SK-N-SH (cell line): ENCODE results near the gene ANAPC5. TPM values are rescaled to one million over a fixed set of nuclear protein-coding genes. Genes with fewer than 3 reads are reported as not detected.

Experiments
- CHD2 ChIP-seq: fragments of 150-350 bp; IDR thresholded peaks from 2 replicates; pipeline ENCODE4 v1.6.1; 2018; ENCODE audit warnings: low read length; ENCODE audit not compliant: partially characterized antibody
- ELF1 ChIP-seq: IDR thresholded peaks from 2 replicates; pipeline ENCODE4 v1.4.0; 2012
- EZH2phosphoT487 ChIP-seq: fragments of 200-600 bp; sonication (generic); IDR thresholded peaks from 2 replicates; pipeline ENCODE4 v1.6.1; 2017; ENCODE audit warnings: low read depth, mixed run types, mild to moderate bottlenecking, antibody characterized with exemption, moderate library complexity, borderline replicate concordance
- FOSL2 ChIP-seq: IDR thresholded peaks from 2 replicates; pipeline ENCODE4 v1.4.0; 2012; ENCODE audit warnings: low read depth, mild to moderate bottlenecking, moderate library complexity, borderline replicate concordance
- FOXJ3 ChIP-seq: sonication (generic); formaldehyde crosslinking; IDR thresholded peaks from 2 replicates; pipeline ENCODE4 v1.5.1; 2020; ENCODE audit warnings: mild to moderate bottlenecking, missing genetic modification reagents
- GABPA ChIP-seq: IDR thresholded peaks from 2 replicates; pipeline ENCODE4 v1.4.0; 2012; ENCODE audit warnings: low read depth, mild to moderate bottlenecking
- GATA2 ChIP-seq: sonication (generic); formaldehyde crosslinking; IDR thresholded peaks from 2 replicates; pipeline ENCODE4 v1.5.0; 2020; ENCODE audit warnings: mild to moderate bottlenecking, missing genetic modification reagents
- JUND ChIP-seq: IDR thresholded peaks from 2 replicates; pipeline ENCODE4 v1.4.0; 2012
- NFIC ChIP-seq: IDR thresholded peaks from 2 replicates; pipeline ENCODE4 v1.4.0; 2012; ENCODE audit warnings: borderline replicate concordance
- NRF1 ChIP-seq: IDR thresholded peaks from 2 replicates; pipeline ENCODE4 v1.6.1; 2012; ENCODE audit warnings: low read depth, mild to moderate bottlenecking, low read length
- POLR2AphosphoS5 ChIP-seq: IDR thresholded peaks from 2 replicates; pipeline ENCODE4 v1.6.1; 2012; ENCODE audit warnings: low read depth, low read length
- RAD21 ChIP-seq: IDR thresholded peaks from 2 replicates; pipeline ENCODE4 v1.6.1; 2012; ENCODE audit warnings: mild to moderate bottlenecking, low read length
- RCOR1 ChIP-seq: fragments of 150-350 bp; IDR thresholded peaks from 2 replicates; pipeline ENCODE4 v1.6.1; 2017; ENCODE audit warnings: antibody characterized with exemption, low read length
- REST ChIP-seq: IDR thresholded peaks from 2 replicates; pipeline ENCODE4 v1.6.1; 2012; ENCODE audit warnings: mild to moderate bottlenecking, low read depth, low read length, moderate library complexity
- RFX5 ChIP-seq: IDR thresholded peaks from 2 replicates; pipeline ENCODE4 v1.6.1; 2012; ENCODE audit warnings: mild to moderate bottlenecking, improper control_type of control experiment, low read length
- RXRA ChIP-seq: IDR thresholded peaks from 2 replicates; pipeline ENCODE4 v1.4.0; 2012; ENCODE audit warnings: low read depth, mild to moderate bottlenecking, borderline replicate concordance
- SMC3 ChIP-seq: IDR thresholded peaks from 2 replicates; pipeline ENCODE4 v1.6.1; 2012; ENCODE audit warnings: low read depth, low read length, improper control_type of control experiment
- TAF1 ChIP-seq: IDR thresholded peaks from 2 replicates; pipeline ENCODE4 v1.6.1; 2012; ENCODE audit warnings: low read depth, mild to moderate bottlenecking, low read length, moderate library complexity, borderline replicate concordance
- TEAD4 ChIP-seq: IDR thresholded peaks from 2 replicates; pipeline ENCODE4 v1.4.0; 2012; ENCODE audit warnings: mild to moderate bottlenecking, borderline replicate concordance; ENCODE audit not compliant: insufficient read depth
- polyA plus RNA-seq, 3 experiments: library from polyadenylated mRNA; depleted of rRNA; stranded (reverse); fragments of >200 nt; gene quantifications; 2 replicates each; pipeline ENCODE4 v1.2.3, GENCODE V29; 2012
- TF ChIP-seq, protein P1 (sequence below): fragments of 150-350 bp; IDR thresholded peaks from 2 replicates; pipeline ENCODE4 v1.6.1; 2016; ENCODE audit warnings: mild to moderate bottlenecking, low read depth, low read length
- TF ChIP-seq, protein P2 (sequence below): IDR thresholded peaks from 2 replicates; pipeline ENCODE4 v1.4.0; 2012; ENCODE audit warnings: low read depth, borderline replicate concordance
- TF ChIP-seq, protein P3 (sequence below): IDR thresholded peaks from 2 replicates; pipeline ENCODE4 v1.4.0; 2012; ENCODE audit warnings: low read depth

The ANAPC5 gene
- polyA plus RNA-seq, 1 of the 3 experiments (the other 2 are of a cell fraction): 110 TPM

- no peak for TF ChIP-seq REST
- TF ChIP-seq TAF1: no peak
- TF ChIP-seq RCOR1: peak; percentile 95
- TF ChIP-seq FOXJ3 (CRISPR knock-in tag): peak; percentile 67; the same call in 1 of the 2 replicates
- TF ChIP-seq EZH2phosphoT487: no peak
- TF ChIP-seq GABPA: no peak
- TF ChIP-seq GATA2 (CRISPR knock-in tag): peak; percentile 94
- TF ChIP-seq, protein P1, sequence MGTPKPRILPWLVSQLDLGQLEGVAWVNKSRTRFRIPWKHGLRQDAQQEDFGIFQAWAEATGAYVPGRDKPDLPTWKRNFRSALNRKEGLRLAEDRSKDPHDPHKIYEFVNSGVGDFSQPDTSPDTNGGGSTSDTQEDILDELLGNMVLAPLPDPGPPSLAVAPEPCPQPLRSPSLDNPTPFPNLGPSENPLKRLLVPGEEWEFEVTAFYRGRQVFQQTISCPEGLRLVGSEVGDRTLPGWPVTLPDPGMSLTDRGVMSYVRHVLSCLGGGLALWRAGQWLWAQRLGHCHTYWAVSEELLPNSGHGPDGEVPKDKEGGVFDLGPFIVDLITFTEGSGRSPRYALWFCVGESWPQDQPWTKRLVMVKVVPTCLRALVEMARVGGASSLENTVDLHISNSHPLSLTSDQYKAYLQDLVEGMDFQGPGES: no peak
- TF ChIP-seq POLR2AphosphoS5: peak; percentile 88
- no peak for TF ChIP-seq RAD21
- peak; percentile 71 for TF ChIP-seq TEAD4
- TF ChIP-seq, protein P2, sequence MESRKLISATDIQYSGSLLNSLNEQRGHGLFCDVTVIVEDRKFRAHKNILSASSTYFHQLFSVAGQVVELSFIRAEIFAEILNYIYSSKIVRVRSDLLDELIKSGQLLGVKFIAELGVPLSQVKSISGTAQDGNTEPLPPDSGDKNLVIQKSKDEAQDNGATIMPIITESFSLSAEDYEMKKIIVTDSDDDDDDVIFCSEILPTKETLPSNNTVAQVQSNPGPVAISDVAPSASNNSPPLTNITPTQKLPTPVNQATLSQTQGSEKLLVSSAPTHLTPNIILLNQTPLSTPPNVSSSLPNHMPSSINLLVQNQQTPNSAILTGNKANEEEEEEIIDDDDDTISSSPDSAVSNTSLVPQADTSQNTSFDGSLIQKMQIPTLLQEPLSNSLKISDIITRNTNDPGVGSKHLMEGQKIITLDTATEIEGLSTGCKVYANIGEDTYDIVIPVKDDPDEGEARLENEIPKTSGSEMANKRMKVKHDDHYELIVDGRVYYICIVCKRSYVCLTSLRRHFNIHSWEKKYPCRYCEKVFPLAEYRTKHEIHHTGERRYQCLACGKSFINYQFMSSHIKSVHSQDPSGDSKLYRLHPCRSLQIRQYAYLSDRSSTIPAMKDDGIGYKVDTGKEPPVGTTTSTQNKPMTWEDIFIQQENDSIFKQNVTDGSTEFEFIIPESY: no peak
- 0 out of 2 replicates have a peak, but pooled peaks have one; percentile 30 for TF ChIP-seq ELF1
- TF ChIP-seq, protein P3, sequence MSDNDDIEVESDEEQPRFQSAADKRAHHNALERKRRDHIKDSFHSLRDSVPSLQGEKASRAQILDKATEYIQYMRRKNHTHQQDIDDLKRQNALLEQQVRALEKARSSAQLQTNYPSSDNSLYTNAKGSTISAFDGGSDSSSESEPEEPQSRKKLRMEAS: 0 out of 2 replicates have a peak, but pooled peaks have one; percentile 28
- TF ChIP-seq NRF1: no peak
- peak; percentile 25; the same call in 1 of the 2 replicates for TF ChIP-seq RXRA
- TF ChIP-seq SMC3: no peak
- peak; percentile 64 for TF ChIP-seq JUND
- TF ChIP-seq RFX5: no peak
- peak; percentile 98 for TF ChIP-seq NFIC
- TF ChIP-seq FOSL2: peak; percentile 22; the same call in 1 of the 2 replicates
- peak; percentile 86 for TF ChIP-seq CHD2
These were observed 39.6 kb upstream of the ANAPC5 start (continued) for GRCh38 chr12:121391619-121392324.
